GM21528 (cell line): ENCODE results near the gene KRTAP5-10.
"Not testable (repeated sequence)": the region's sequence is repeated elsewhere in the genome, so short reads cannot be mapped to it uniquely, and the experiment has no call there.

Experiments used
- ATAC-seq: cut with Tn5 transposase; IDR thresholded peaks from one replicate; pipeline ENCODE4 v1.9.1; 2021; ENCODE audit warnings: mild to moderate bottlenecking, moderate library complexity; ENCODE audit not compliant: unreplicated experiment, low FRiP score

The KRTAP5-10 gene

GRCh38 chr11:71567633-71568032 is 2.3 kb downstream of the KRTAP5-10 start:
- not testable (repeated sequence) for ATAC-seq

DNA sequence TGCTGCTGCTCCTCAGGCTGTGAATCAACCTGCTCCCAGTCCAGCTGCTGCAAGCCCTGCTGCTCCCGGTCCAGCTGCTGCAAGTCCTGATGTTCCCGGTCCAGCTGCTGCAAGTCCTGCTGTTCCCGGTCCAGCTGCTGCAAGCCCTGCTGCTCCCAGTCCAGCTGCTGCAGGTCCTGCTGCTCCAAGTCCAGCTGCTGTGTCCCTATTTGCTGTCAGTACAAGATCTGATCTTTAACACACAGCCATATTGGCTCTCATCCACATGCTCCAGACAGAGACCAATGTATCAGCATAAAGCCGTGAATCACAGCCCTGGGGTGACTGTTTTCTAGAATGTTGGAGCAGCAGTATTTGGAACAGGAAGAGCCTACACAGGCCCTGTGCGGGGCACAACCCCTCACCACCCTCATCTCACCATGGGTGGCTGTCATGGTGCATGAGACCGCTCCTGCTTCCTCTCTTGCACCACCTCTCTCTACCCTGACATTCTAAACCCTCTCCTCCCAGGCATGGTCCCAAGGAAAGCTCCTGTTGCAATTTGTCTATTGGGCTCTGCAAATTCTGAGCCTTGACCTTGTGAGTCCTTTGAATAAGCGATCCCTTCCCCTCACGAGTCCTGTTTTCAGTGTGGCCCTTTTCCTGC is 3.5 kb downstream of the KRTAP5-10 start:
- ATAC-seq: no peak

DNA sequence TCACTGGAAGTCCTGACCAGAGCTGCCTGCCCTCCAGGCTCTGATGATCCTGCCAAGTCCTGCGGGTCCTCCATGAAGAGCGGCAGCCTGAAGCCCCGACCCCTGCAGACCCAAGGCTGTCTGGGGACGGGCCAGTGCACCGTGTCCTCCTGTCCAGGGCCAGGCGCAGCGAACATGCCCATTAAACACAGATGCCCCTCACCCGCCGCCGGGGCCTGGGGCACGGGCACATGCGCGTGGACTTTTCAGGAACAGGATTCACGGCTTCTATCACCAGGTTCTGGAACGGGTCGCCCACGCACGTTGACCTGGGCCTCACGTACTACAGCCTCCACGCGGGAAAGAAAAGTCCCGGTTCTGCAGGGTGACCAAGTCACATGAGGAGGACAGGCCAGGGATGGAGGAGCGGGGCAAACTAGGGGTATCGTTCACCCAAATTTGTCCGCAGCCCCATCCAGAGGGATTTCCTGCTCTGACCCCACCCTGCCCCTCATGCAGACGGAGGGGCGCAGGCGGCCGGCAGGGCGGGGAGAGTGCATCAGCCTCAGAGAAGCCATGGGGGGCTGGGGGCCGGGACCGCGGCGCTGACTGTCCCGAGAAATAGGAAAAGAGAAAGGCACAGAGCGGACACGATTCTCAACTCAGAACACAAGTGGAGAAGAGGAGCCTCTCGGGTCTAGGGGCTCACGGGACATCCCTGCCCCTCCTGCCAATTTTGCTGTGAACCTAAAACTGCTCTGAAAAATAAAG is 5.9 kb downstream of the KRTAP5-10 start:
- not testable (repeated sequence) for ATAC-seq

DNA sequence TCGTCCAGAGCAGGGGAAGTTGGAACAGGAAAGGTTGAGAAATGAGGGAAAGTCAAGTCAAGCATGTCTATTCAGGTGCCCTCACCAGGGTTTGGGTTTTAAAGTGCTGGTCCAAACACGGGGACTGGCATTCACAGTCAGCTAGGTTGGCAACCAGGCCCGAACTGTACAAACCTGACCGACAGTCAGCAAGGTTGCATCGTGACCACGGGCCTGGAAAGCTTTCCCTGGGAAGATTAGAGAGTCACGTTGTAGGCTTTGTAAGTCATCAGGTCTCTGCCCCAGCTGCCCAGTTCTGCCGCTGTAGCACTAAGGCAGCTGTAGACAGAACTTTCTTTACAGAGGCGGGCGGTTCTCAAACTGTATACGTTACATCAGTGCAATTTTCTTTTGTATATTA is 7.4 kb downstream of the KRTAP5-10 start:
- no peak for ATAC-seq

- no peak for ATAC-seq
Measured at GRCh38 chr11:71574418-71574817, 9.1 kb downstream of the KRTAP5-10 start.

DNA sequence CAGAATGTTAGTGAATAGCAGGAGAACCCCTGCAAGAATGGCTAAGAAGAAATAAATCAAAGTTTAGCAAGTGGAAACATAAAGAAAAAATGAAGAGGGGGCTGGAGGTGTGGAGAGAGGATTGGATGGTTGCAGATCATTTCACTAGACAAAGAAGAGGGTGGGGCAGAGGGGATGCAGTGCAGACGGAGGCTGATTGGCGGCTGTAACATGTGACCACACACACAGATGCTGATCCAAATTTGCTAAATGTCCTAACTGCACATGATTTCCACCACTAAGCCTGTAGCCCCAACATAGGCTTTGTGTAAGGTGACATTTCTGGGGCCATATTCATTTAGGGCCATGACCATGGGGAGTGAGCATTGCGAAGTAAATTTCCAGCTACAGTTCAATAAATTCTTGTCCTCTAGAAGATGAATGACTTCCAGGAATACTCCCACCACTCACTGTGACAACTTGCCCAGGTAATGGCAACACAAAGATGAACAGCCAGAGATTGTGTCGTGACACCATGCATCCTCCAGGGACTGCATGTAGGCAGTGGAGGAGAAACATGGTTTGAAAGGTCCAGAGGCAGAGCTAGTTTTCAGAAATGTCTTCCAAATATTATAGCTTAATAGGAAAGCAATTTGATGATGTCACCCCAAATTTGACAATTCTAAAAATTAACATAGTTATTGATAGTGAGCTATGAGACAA is 10.5 kb downstream of the KRTAP5-10 start:
- no peak for ATAC-seq

GRCh38 chr11:71576688-71577465 is 11.5 kb downstream of the KRTAP5-10 start:
- not testable (repeated sequence) for ATAC-seq

DNA sequence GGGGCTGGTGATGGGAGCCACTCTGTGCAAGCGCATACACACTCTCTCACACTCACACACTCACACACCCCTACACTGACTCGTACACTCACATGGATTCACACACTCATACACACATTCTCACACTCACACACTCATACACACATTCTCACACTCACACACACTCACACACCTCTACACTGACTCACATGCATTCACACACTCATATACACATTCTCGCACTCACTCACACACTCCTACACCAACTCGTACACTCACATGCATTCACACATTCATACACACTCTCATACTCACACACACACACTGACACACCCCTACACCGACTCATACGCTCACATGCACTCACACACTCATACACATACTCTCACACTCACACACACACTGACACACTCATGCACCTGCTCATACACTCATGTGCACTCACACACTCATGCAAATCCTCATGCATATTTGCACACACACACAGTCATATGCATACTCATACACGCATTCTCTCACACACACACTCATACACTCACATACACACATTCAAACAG is 12.2 kb downstream of the KRTAP5-10 start:
- no peak for ATAC-seq

- ATAC-seq: not testable (repeated sequence)
Measured at GRCh38 chr11:71579513-71579912, 14.2 kb downstream of the KRTAP5-10 start.

GRCh38 chr11:71580057-71581003 is 15.0 kb downstream of the KRTAP5-10 start:
- ATAC-seq: no peak

GRCh38 chr11:71581826-71582225 is 16.5 kb downstream of the KRTAP5-10 start:
- ATAC-seq: no peak

GRCh38 chr11:71582309-71582895 is 17.0 kb downstream of the KRTAP5-10 start, which contains the start of gene KRTAP5-11:
TSS of gene KRTAP5-11 (minus strand) at chr11:71582875. CDS start at chr11:71582837, 38 bp downstream.
- no peak for ATAC-seq

- not testable (repeated sequence) for ATAC-seq
Measured at GRCh38 chr11:71582969-71583368, 17.6 kb downstream of the KRTAP5-10 start.

- not testable (repeated sequence) for ATAC-seq
Measured at GRCh38 chr11:71585673-71586072, 20.3 kb downstream of the KRTAP5-10 start.

GRCh38 chr11:71588314-71588713 is 23.0 kb downstream of the KRTAP5-10 start:
- ATAC-seq: not testable (repeated sequence)

DNA sequence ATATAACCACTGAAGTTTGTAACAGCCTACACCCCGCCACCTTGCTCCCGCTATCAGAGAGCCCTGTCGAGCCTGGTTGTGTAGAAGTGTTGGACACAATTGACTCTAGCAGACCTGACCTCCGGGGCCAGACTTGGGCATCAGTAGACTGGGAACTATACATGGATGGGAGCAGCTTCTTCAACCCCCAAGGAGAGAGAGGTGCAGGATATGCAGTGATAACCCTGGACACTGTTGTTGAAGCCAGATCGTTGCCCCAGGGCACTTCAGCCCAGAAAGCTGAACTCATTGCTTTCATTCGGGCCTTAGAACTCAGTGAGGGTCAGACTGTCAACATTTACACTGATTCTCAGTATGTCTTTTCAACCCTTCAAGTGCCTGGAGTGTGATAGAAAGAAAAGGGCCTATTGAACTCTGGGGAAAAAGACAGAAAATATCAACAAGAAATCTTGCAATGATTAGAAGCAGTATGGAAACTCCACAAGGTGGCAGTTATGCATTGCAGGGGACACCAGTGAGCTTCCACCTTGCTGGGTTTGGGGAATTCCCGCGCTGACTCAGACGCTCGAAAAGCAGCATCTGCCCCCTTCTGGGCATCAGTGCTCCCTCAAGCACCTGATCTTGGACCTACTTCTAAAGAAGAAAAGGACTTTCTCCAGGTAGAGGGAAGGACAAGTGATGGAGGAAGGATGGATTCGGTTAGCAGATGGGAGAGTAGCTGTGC is 23.6 kb downstream of the KRTAP5-10 start:
- not testable (repeated sequence) for ATAC-seq

- not testable (repeated sequence) for ATAC-seq
Measured at GRCh38 chr11:71589546-71589920, 24.2 kb downstream of the KRTAP5-10 start.

- not testable (repeated sequence) for ATAC-seq
Measured at GRCh38 chr11:71603221-71603620, 37.9 kb downstream of the KRTAP5-10 start.
